H1 (cell line): ENCODE data around the gene IFNL2. TPM values are rescaled to one million over a fixed set of nuclear protein-coding genes. Genes with fewer than 3 reads are reported as not detected.

Source experiments
- CTCF ChIA-PET: fragments of 300-600 bp; sonication (Branson Sonifier 250); formaldehyde crosslinking; loops from one replicate; lab custom pipeline; 2021; ENCODE audit not compliant: partially characterized antibody; lab: Charles Lee
- POLR2A ChIA-PET: fragments of 300-600 bp; sonication (Branson Sonifier 250); formaldehyde crosslinking; loops from one replicate; lab custom pipeline; 2021; ENCODE audit warnings: inconsistent platforms; ENCODE audit not compliant: partially characterized antibody; lab: Charles Lee
- DNase-seq, 2 experiments: peaks; one replicate each; pipeline versions ENCODE4 v3.0.0 to v3.0.0-alpha.2; 2010 to 2022; ENCODE audit warnings: low spot score in 2 of 2, low read depth in 1 of 2, mixed read lengths in 1 of 2
- FAIRE-seq: peaks from 2 replicates; lab custom pipeline; 2011; peaks lifted over from hg19 to GRCh38; lab: Jason Lieb, UNC
- H2AFZ ChIP-seq: 2 replicates; pipeline ENCODE4 v1.8.1; 2012; ENCODE audit warnings: low read length, inconsistent platforms
- H2AK5ac ChIP-seq: 2 replicates; pipeline ENCODE4 v1.6.1; 2013; ENCODE audit warnings: low read depth, low read length
- H2BK120ac ChIP-seq: replicated peaks from 2 replicates; pipeline ENCODE3; 2013; ENCODE audit warnings: low read depth, low read length, inconsistent platforms
- H2BK12ac ChIP-seq: 2 replicates; pipeline ENCODE4 v1.6.1; 2013; ENCODE audit warnings: low read depth, low read length
- H2BK15ac ChIP-seq: 2 replicates; pipeline ENCODE4 v1.6.1; 2013; ENCODE audit warnings: low read length
- H2BK20ac ChIP-seq: 2 replicates; pipeline ENCODE4 v1.6.1; 2013; ENCODE audit warnings: low read length
- H2BK5ac ChIP-seq: 2 replicates; pipeline ENCODE4 v1.6.1; 2013; ENCODE audit warnings: low read depth, low read length
- H3K14ac ChIP-seq: 2 replicates; pipeline ENCODE4 v1.6.1; 2013; ENCODE audit warnings: inconsistent platforms; ENCODE audit not compliant: insufficient read length
- H3K18ac ChIP-seq: 2 replicates; pipeline ENCODE4 v1.6.1; 2013; ENCODE audit warnings: low read length; ENCODE audit errors: extremely low read depth
- H3K23ac ChIP-seq: 2 replicates; pipeline ENCODE4 v1.6.1; 2013; ENCODE audit warnings: inconsistent platforms; ENCODE audit not compliant: insufficient read length
- H3K23me2 ChIP-seq: 2 replicates; pipeline ENCODE4 v1.6.1; 2013; ENCODE audit warnings: low read depth, low read length
- H3K27ac ChIP-seq: 2 replicates; pipeline ENCODE4 v1.6.1; 2011; ENCODE audit warnings: low read depth, low read length, inconsistent platforms
- H3K27me3 ChIP-seq, 4 experiments: replicated peaks in 1 of 4; 1 replicate in 1 of 4; 2 replicates in 3 of 4; pipeline versions ENCODE4 v1.6.1 to v1.8.1; 2011 to 2013; ENCODE audit warnings: low read length in 3 of 4, mild to moderate bottlenecking in 3 of 4, inconsistent platforms in 2 of 4, mixed read lengths in 2 of 4, moderate library complexity in 1 of 4; ENCODE audit not compliant: control insufficient read depth in 3 of 4, insufficient read depth in 3 of 4; ENCODE audit errors: extremely low read depth in 1 of 4
- H3K36me3 ChIP-seq, 4 experiments: 2 replicates each; pipeline versions ENCODE4 v1.6.1 to v1.8.1; 2011 to 2013; ENCODE audit warnings: mild to moderate bottlenecking in 4 of 4, low read length in 3 of 4, moderate library complexity in 2 of 4, control low read depth in 1 of 4, inconsistent platforms in 1 of 4; ENCODE audit not compliant: insufficient read depth in 4 of 4, control insufficient read depth in 2 of 4
- H3K4ac ChIP-seq: replicated peaks from 2 replicates; pipeline ENCODE3; 2013; ENCODE audit warnings: low read length, low read depth, mixed read lengths, inconsistent platforms; ENCODE audit not compliant: insufficient read length
- H3K4me1 ChIP-seq, 4 experiments: replicated peaks in 1 of 4; 1 replicate in 1 of 4; 2 replicates in 3 of 4; pipeline versions ENCODE4 v1.6.1 to v1.8.1; 2011 to 2013; ENCODE audit warnings: low read length in 3 of 4, inconsistent platforms in 2 of 4, mixed read lengths in 1 of 4; ENCODE audit not compliant: insufficient read depth in 4 of 4, control insufficient read depth in 3 of 4
- H3K4me2 ChIP-seq, 2 experiments: 2 replicates each; pipeline versions ENCODE4 v1.6.1 to v1.8.1; 2011 to 2013; ENCODE audit warnings: low read depth in 2 of 2, low read length in 2 of 2, control low read depth in 1 of 2, inconsistent platforms in 1 of 2, mild to moderate bottlenecking in 1 of 2; ENCODE audit not compliant: insufficient read depth in 1 of 2
- H3K4me3 ChIP-seq, 4 experiments: fragments of 200-600, 300-600 bp in 1 of 4; sonication (generic), shearing (Covaris generic), sonication (Bioruptor Twin) in 1 of 4; 2 replicates each; pipeline versions ENCODE4 v1.5.1 to v1.8.1; 2011 to 2016; ENCODE audit warnings: low read length in 4 of 4, low read depth in 3 of 4, control low read depth in 2 of 4, inconsistent platforms in 2 of 4, mild to moderate bottlenecking in 2 of 4, mixed read lengths in 1 of 4, moderate library complexity in 1 of 4; ENCODE audit not compliant: insufficient read depth in 2 of 4; ENCODE audit errors: extremely low read depth in 1 of 4
- H3K56ac ChIP-seq: replicated peaks from 2 replicates; pipeline ENCODE3; 2013; ENCODE audit warnings: low read depth, mild to moderate bottlenecking, mixed read lengths, low read length, inconsistent platforms; ENCODE audit not compliant: insufficient read length
- H3K79me1 ChIP-seq: 2 replicates; pipeline ENCODE4 v1.6.1; 2013; ENCODE audit warnings: low read depth, low read length, control low read depth
- H3K79me2 ChIP-seq, 2 experiments: 2 replicates each; pipeline versions ENCODE4 v1.6.1 to v1.8.1; 2012 to 2013; ENCODE audit warnings: low read length in 2 of 2, mild to moderate bottlenecking in 2 of 2, inconsistent platforms in 1 of 2; ENCODE audit not compliant: insufficient read depth in 2 of 2, control insufficient read depth in 1 of 2
- H3K9ac ChIP-seq, 4 experiments: replicated peaks in 1 of 4; 1 replicate in 1 of 4; 2 replicates in 3 of 4; pipeline versions ENCODE4 v1.6.1 to v1.8.1; 2011 to 2013; ENCODE audit warnings: low read depth in 3 of 4, low read length in 3 of 4, control low read depth in 2 of 4, mild to moderate bottlenecking in 2 of 4, moderate library complexity in 2 of 4, inconsistent platforms in 1 of 4; ENCODE audit errors: extremely low read depth in 1 of 4
- H3K9me3 ChIP-seq, 2 experiments: 2 replicates each; pipeline versions ENCODE4 v1.6.1 to v1.8.1; 2012 to 2013; ENCODE audit warnings: mild to moderate bottlenecking in 2 of 2, moderate library complexity in 2 of 2, control low read depth in 1 of 2, inconsistent platforms in 1 of 2, low read depth in 1 of 2, low read length in 1 of 2, mixed read lengths in 1 of 2; ENCODE audit not compliant: insufficient read depth in 2 of 2
- H4K20me1 ChIP-seq, 2 experiments: replicated peaks in 1 of 2; 2 replicates each; pipeline versions ENCODE3 to v1.8.1; 2011 to 2013; ENCODE audit warnings: inconsistent platforms in 2 of 2, low read length in 2 of 2, mild to moderate bottlenecking in 1 of 2; ENCODE audit not compliant: insufficient read depth in 2 of 2, control insufficient read depth in 1 of 2
- H4K5ac ChIP-seq: 2 replicates; pipeline ENCODE4 v1.6.1; 2013; ENCODE audit warnings: low read length, low read depth, mixed read lengths, inconsistent platforms; ENCODE audit not compliant: insufficient read length
- H4K8ac ChIP-seq: 2 replicates; pipeline ENCODE4 v1.8.0; 2013; ENCODE audit warnings: mild to moderate bottlenecking, moderate library complexity, low read length, inconsistent platforms; ENCODE audit not compliant: insufficient read depth; ENCODE audit errors: extremely low read depth
- H4K91ac ChIP-seq: replicated peaks from 2 replicates; pipeline ENCODE3; 2013; ENCODE audit warnings: low read length, mixed read lengths, inconsistent platforms; ENCODE audit not compliant: insufficient read length
- ASH2L ChIP-seq: fragments of 200-600, 300-600 bp; sonication (generic); IDR thresholded peaks from one replicate; pipeline ENCODE4 v1.7.1; 2017; ENCODE audit warnings: low read length
- EP300 ChIP-seq, 2 experiments: IDR thresholded peaks; 1 replicate in 1 of 2; 2 replicates in 1 of 2; pipeline ENCODE4 v1.6.1; 2011 to 2012; ENCODE audit warnings: low read depth in 2 of 2, low read length in 2 of 2, mild to moderate bottlenecking in 2 of 2, borderline replicate concordance in 1 of 2, inconsistent platforms in 1 of 2, moderate library complexity in 1 of 2
- GABPA ChIP-seq: IDR thresholded peaks from 2 replicates; pipeline ENCODE4 v1.6.1; 2011; ENCODE audit warnings: mild to moderate bottlenecking, low read length, moderate library complexity, borderline replicate concordance; ENCODE audit not compliant: insufficient read depth
- HDAC2 ChIP-seq, 2 experiments: fragments of 300-600 bp in 1 of 2; sonication (generic) in 1 of 2; IDR thresholded peaks; 2 replicates each; pipeline ENCODE4 v1.6.1; 2011 to 2012; ENCODE audit warnings: low read depth in 2 of 2, low read length in 2 of 2, mild to moderate bottlenecking in 2 of 2, moderate library complexity in 2 of 2, borderline replicate concordance in 1 of 2, inconsistent platforms in 1 of 2
- JUND ChIP-seq: IDR thresholded peaks from 2 replicates; pipeline ENCODE4 v1.6.1; 2011; ENCODE audit warnings: mild to moderate bottlenecking, improper control_type of control experiment, low read length
- NRF1 ChIP-seq: IDR thresholded peaks from 2 replicates; pipeline ENCODE4 v1.6.1; 2011; ENCODE audit warnings: mild to moderate bottlenecking, low read depth, low read length, improper control_type of control experiment
- SIN3A ChIP-seq, 2 experiments: IDR thresholded peaks in 1 of 2; conservative IDR thresholded peaks in 1 of 2; 2 replicates each; pipeline ENCODE4 v1.6.1; 2011 to 2012; ENCODE audit warnings: low read length in 2 of 2, improper control_type of control experiment in 1 of 2, low read depth in 1 of 2, mild to moderate bottlenecking in 1 of 2
- SIX5 ChIP-seq: IDR thresholded peaks from 2 replicates; pipeline ENCODE4 v1.6.1; 2011; ENCODE audit warnings: mild to moderate bottlenecking, low read depth, low read length
- SP2 ChIP-seq: IDR thresholded peaks from 2 replicates; pipeline ENCODE4 v1.6.1; 2012; ENCODE audit warnings: mild to moderate bottlenecking, low read length, inconsistent platforms
- TAF7 ChIP-seq: optimal IDR thresholded peaks from 2 replicates; pipeline ENCODE3; 2011; ENCODE audit warnings: low read depth, mild to moderate bottlenecking, inconsistent platforms, low read length, moderate library complexity, borderline replicate concordance
- WGBS, 2 experiments: shearing (Covaris generic) in 1 of 2; methylation state at CpG; one replicate each; pipeline versions ENCODE4 v1.1.6 to v1.1.7; 2013 to 2015; ENCODE audit warnings: low lambda C conversion rate in 2 of 2, mixed read lengths in 2 of 2, inconsistent platforms in 1 of 2, low coverage in 1 of 2, missing lambda C conversion rate in 1 of 2; ENCODE audit not compliant: insufficient replicate concordance in 2 of 2, insufficient coverage in 1 of 2, insufficient read length in 1 of 2; ENCODE audit errors: extremely low coverage in 1 of 2, missing lambda C conversion rate in 1 of 2; 5-methylcytosine and 5-hydroxymethylcytosine counted together
- polyA plus RNA-seq, 7 experiments: library from polyadenylated mRNA; depleted of rRNA in 3 of 7; stranded (reverse) in 5 of 7; unstranded in 2 of 7; fragments of >200 nt in 5 of 7; fragments of 200-250 nt in 2 of 7; gene quantifications; 1 replicate in 5 of 7; 2 replicates in 1 of 7; 4 replicates in 1 of 7; pipeline versions ENCODE4 v1.2.1 to v1.2.3, GENCODE V29; 2011 to 2013; ENCODE audit warnings: missing spikeins in 2 of 7, mixed read lengths in 2 of 7
- total RNA-seq: library from RNA; stranded (reverse); fragmentation: NEBNext Ultra II Directional; extraction: Animal tissue kit (Norgen Biotek cat#: 25700); gene quantifications from 2 replicates; pipeline ENCODE4 v1.2.1, GENCODE V29; 2021
- TF ChIP-seq, protein P1 (sequence below): IDR thresholded peaks from 2 replicates; pipeline ENCODE4 v1.6.1; 2011; ENCODE audit warnings: low read depth, mild to moderate bottlenecking, low read length; ENCODE audit not compliant: insufficient read depth
- TF ChIP-seq, protein P2 (sequence below): IDR thresholded peaks from 2 replicates; pipeline ENCODE4 v1.6.1; 2012; ENCODE audit warnings: inconsistent platforms

The IFNL2 gene
- total and polyA plus RNA-seq, 2 of the 8 experiments (the other 6 are each of a cell fraction or from before 2014, with no cell fraction given), result not detected

DNA sequence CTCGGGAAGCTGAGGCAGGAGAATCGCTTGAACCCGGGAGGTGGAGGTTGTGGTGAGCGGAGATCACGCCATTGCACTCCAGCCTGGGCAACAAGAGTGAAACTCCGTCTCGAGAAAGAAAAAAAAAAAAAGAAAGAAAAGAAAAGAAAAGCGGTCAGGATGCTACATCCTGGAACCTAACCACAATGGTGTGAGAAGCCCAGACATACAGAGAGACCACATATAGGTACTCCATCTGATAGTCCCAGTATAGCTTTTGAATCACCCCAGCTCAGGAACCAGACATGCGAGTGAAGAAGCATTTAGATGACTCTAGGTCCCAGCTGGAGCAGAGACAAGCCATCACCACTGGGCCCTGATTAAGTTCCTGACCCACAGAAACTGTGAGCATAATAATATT, 31.2 kb downstream of the IFNL2 start:
- H2AK5ac ChIP-seq, result no peak overlapping the region
- H2BK5ac ChIP-seq, result no peak overlapping the region
- H3K4me3 ChIP-seq, result no peak overlapping the region
- H2BK120ac ChIP-seq, result no peak overlapping the region
- H3K56ac ChIP-seq, result no peak overlapping the region
- H3K9me3 ChIP-seq, result no peaks in the 10 kb centered on the region
- no peaks in the 10 kb centered on the region for H3K79me1 ChIP-seq
- ChIA-PET POLR2A (interaction anchor here (0.6 kb wide), 1 partner anchor 10 kb away, joined by 3 read pairs; no protein-coding TSS in a partner anchor), CTCF (no interaction called here)
- H3K4me1 ChIP-seq, result peaks cover 0 to 6% (median 2%) of the 10 kb centered on the region in 4 experiments; a peak in 3 of 7 replicates
- H4K20me1 ChIP-seq, result no peaks in the 10 kb centered on the region
- no peak overlapping the region for H3K27ac ChIP-seq
- H3K79me2 ChIP-seq, result no peaks in the 10 kb centered on the region
- H2BK20ac ChIP-seq, result no peak overlapping the region
- H3K23me2 ChIP-seq, result peaks cover 2% of the 10 kb centered on the region; the same call in 1 of the 2 replicates
- WGBS, 2 experiments, result 94% methylated on average over 9 of the region's 9 CpGs; no CpG with 5 or more reads in 1 of the 2 experiments
- no peak overlapping the region for H2AFZ ChIP-seq
- no peak overlapping the region for H2BK15ac ChIP-seq
- H2BK12ac ChIP-seq, result no peak overlapping the region
- H3K14ac ChIP-seq, result no peak overlapping the region
- peaks cover 0 to 4% (median 0%) of the 10 kb centered on the region in 4 experiments; a peak in 2 of 7 replicates for H3K27me3 ChIP-seq
- H3K36me3 ChIP-seq, result no peaks in the 10 kb centered on the region
- H3K23ac ChIP-seq, result no peak overlapping the region
- H4K91ac ChIP-seq, result no peak overlapping the region
- no peak overlapping the region for H3K9ac ChIP-seq
- no peak overlapping the region for H4K5ac ChIP-seq
- H3K4ac ChIP-seq, result no peak overlapping the region
- no peak for DNase-seq
- no peak for FAIRE-seq
- no peak overlapping the region for H4K8ac ChIP-seq
- H3K4me2 ChIP-seq, result no peak overlapping the region
- no peak overlapping the region for H3K18ac ChIP-seq
- TF ChIP-seq SIN3A (conservative IDR thresholded peaks at IDR 0.05 in 1 of 2, IDR thresholded peaks at IDR 0.05 in 1 of 2; ENCODE audit: low read depth in 1 of 2, low read length in 2 of 2) (no peak), SP2 (no peak), NRF1 (no peak), HDAC2 (IDR thresholded peaks at IDR 0.05; ENCODE audit: borderline replicate concordance in 1 of 2, low read depth in 2 of 2, low read length in 2 of 2) (no peak), JUND (no peak), ASH2L (no peak), SIX5 (no peak), TAF7 (no peak), GABPA (no peak), EP300 (IDR thresholded peaks at IDR 0.05; ENCODE audit: borderline replicate concordance in 1 of 2, low read depth in 2 of 2, low read length in 2 of 2) (no peak)
- TF ChIP-seq, protein P1, sequence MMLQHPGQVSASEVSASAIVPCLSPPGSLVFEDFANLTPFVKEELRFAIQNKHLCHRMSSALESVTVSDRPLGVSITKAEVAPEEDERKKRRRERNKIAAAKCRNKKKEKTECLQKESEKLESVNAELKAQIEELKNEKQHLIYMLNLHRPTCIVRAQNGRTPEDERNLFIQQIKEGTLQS, result no peak
- TF ChIP-seq, protein P2, sequence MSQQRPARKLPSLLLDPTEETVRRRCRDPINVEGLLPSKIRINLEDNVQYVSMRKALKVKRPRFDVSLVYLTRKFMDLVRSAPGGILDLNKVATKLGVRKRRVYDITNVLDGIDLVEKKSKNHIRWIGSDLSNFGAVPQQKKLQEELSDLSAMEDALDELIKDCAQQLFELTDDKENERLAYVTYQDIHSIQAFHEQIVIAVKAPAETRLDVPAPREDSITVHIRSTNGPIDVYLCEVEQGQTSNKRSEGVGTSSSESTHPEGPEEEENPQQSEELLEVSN, result no peak
